HEK293 (cell line): ENCODE measurements around the gene ABHD3.

ENCODE experiments used
- CTCF ChIA-PET: fragments of 350-600 bp; formaldehyde crosslinking; extraction: SDS; loops from one replicate; lab custom pipeline; 2021; ENCODE audit warnings: antibody characterized with exemption; lab: Yijun Ruan, JAX
- POLR2A ChIA-PET: fragments of 300-600 bp; formaldehyde crosslinking; extraction: SDS; loops from one replicate; lab custom pipeline; 2020; ENCODE audit warnings: antibody characterized with exemption, inconsistent platforms; lab: Yijun Ruan, JAX
- H3K27ac ChIP-seq: fragments of 200-500 bp; sonication (Bioruptor generic); 2 replicates; pipeline ENCODE4 v1.5.1; 2014; ENCODE audit warnings: low read depth, low read length, control low read depth, inconsistent platforms; ENCODE audit errors: extremely low read depth
- H3K36me3 ChIP-seq, 2 experiments: fragments of 200-500 bp in 1 of 2; sonication (Bioruptor generic) in 1 of 2; 1 replicate in 1 of 2; 2 replicates in 1 of 2; pipeline ENCODE4 v1.5.1; 2014 to 2017; ENCODE audit warnings: inconsistent platforms in 2 of 2, low read length in 2 of 2; ENCODE audit not compliant: control insufficient read depth in 2 of 2, insufficient read depth in 1 of 2
- H3K4me1 ChIP-seq: fragments of 200-500 bp; sonication (Bioruptor generic); 2 replicates; pipeline ENCODE4 v1.5.1; 2014; ENCODE audit warnings: mild to moderate bottlenecking, low read length, inconsistent platforms; ENCODE audit not compliant: control insufficient read depth, insufficient read depth
- H3K4me3 ChIP-seq: 2 replicates; pipeline ENCODE4 v1.5.1; 2011; ENCODE audit warnings: low read depth, mild to moderate bottlenecking, control low read depth, low read length, moderate library complexity
- H3K9me3 ChIP-seq: fragments of 200-500 bp; sonication (Bioruptor generic); 2 replicates; pipeline ENCODE4 v1.5.1; 2014; ENCODE audit warnings: low read depth, low read length, inconsistent platforms; ENCODE audit not compliant: control insufficient read depth, insufficient read depth
- BCL11A ChIP-seq: fragments of 450-650 bp; formaldehyde crosslinking; IDR thresholded peaks from 2 replicates; pipeline ENCODE4 v1.5.1; 2016; ENCODE audit warnings: low read depth, missing biosample characterization, missing genetic modification characterization
- KLF7 ChIP-seq: fragments of 450-650 bp; formaldehyde crosslinking; IDR thresholded peaks from 2 replicates; pipeline ENCODE4 v1.5.1; 2016; ENCODE audit warnings: missing biosample characterization, missing genetic modification characterization, borderline replicate concordance
- ZBTB1 ChIP-seq: fragments of 450-650 bp; formaldehyde crosslinking; IDR thresholded peaks from 2 replicates; pipeline ENCODE4 v1.5.1; 2016; ENCODE audit warnings: missing biosample characterization, missing genetic modification characterization
- ZFHX2 ChIP-seq: fragments of 450-650 bp; formaldehyde crosslinking; conservative IDR thresholded peaks from 2 replicates; pipeline ENCODE4 v1.5.1; 2016; ENCODE audit warnings: missing biosample characterization, missing genetic modification characterization
- ZNF146 ChIP-seq: fragments of 450-650 bp; formaldehyde crosslinking; IDR thresholded peaks from 2 replicates; pipeline ENCODE4 v1.5.1; 2016; ENCODE audit warnings: missing biosample characterization, missing genetic modification characterization
- ZNF18 ChIP-seq: fragments of 450-650 bp; formaldehyde crosslinking; IDR thresholded peaks from 2 replicates; pipeline ENCODE4 v1.5.1; 2016; ENCODE audit warnings: missing biosample characterization, missing genetic modification characterization
- ZNF184 ChIP-seq: fragments of 450-650 bp; IDR thresholded peaks from 2 replicates; pipeline ENCODE4 v1.5.1; 2018; ENCODE audit warnings: missing biosample characterization, mild to moderate bottlenecking, missing genetic modification characterization
- ZNF248 ChIP-seq: fragments of 450-650 bp; formaldehyde crosslinking; IDR thresholded peaks from 2 replicates; pipeline ENCODE4 v1.5.1; 2017; ENCODE audit warnings: missing biosample characterization, missing genetic modification characterization
- ZNF311 ChIP-seq: fragments of 450-650 bp; formaldehyde crosslinking; IDR thresholded peaks from 2 replicates; pipeline ENCODE4 v1.5.1; 2017; ENCODE audit warnings: missing biosample characterization, missing genetic modification characterization, borderline replicate concordance
- ZNF341 ChIP-seq: fragments of 450-650 bp; formaldehyde crosslinking; IDR thresholded peaks from 2 replicates; pipeline ENCODE4; 2016; ENCODE audit warnings: low read depth, missing biosample characterization, missing genetic modification characterization
- ZNF529 ChIP-seq: fragments of 450-650 bp; formaldehyde crosslinking; IDR thresholded peaks from 2 replicates; pipeline ENCODE4 v1.5.1; 2017; ENCODE audit warnings: missing genetic modification characterization, missing biosample characterization; ENCODE audit not compliant: insufficient replicate concordance
- ZNF558 ChIP-seq: fragments of 450-650 bp; formaldehyde crosslinking; IDR thresholded peaks from 2 replicates; pipeline ENCODE4 v1.5.1; 2016; ENCODE audit warnings: missing biosample characterization, missing genetic modification characterization
- ZNF677 ChIP-seq: fragments of 450-650 bp; IDR thresholded peaks from 2 replicates; pipeline ENCODE4 v1.5.0; 2018; ENCODE audit warnings: missing biosample characterization, mild to moderate bottlenecking, missing genetic modification characterization, moderate library complexity
- ZNF701 ChIP-seq: fragments of 450-650 bp; formaldehyde crosslinking; IDR thresholded peaks from 2 replicates; pipeline ENCODE4 v1.5.1; 2016; ENCODE audit warnings: missing biosample characterization, missing genetic modification characterization
- ZSCAN16 ChIP-seq: fragments of 450-650 bp; formaldehyde crosslinking; IDR thresholded peaks from 2 replicates; pipeline ENCODE4 v1.5.1; 2016; ENCODE audit warnings: missing biosample characterization, missing genetic modification characterization
- ZSCAN5A ChIP-seq: fragments of 450-650 bp; formaldehyde crosslinking; IDR thresholded peaks from 2 replicates; pipeline ENCODE4 v1.5.1; 2016; ENCODE audit warnings: missing biosample characterization, missing genetic modification characterization
- TF ChIP-seq, protein P1 (sequence below): fragments of 450-650 bp; formaldehyde crosslinking; IDR thresholded peaks from 2 replicates; pipeline ENCODE4 v1.5.1; 2016; ENCODE audit warnings: missing biosample characterization, missing genetic modification characterization, borderline replicate concordance

ABHD3 gene

DNA sequence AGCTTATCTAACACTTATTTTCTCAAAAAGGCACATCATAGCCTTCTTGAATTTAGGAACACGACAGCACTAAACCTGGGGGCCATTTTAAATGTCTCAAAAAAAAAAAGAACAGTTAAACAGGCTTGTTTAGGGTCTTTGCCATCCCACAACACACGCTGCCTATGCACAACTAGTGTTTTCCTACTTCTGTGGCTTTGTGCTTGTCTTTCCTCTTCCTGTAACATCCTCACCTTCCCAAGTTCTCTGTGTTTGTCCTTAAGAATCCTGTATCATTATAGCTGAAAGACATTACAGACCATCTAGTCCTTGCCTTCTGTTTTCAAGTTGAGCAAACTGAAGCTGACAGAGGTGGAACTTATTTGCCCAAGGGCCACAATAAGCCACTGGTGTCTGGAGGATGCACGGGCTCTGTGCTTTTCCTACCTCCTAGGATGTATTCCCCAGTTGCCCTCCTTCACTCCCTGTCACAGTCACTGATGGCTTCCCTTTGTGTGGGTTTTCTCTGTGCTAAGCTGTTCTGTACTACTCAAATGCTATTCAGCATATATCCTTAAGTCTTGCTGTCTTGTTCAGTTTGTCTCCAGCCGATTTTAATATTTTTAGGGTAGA is 69.9 kb downstream of the ABHD3 start:
- H3K4me3 ChIP-seq = no peak overlapping the region
- TF ChIP-seq ZNF248 (tag by site-specific recombination) = no peak
- no peak for TF ChIP-seq ZNF701 (tag by site-specific recombination)
- TF ChIP-seq ZNF558 = no peak
- no peak for TF ChIP-seq ZSCAN16 (tag by site-specific recombination)
- no peak for TF ChIP-seq ZBTB1 (tag by site-specific recombination)
- TF ChIP-seq ZNF677 (tag by site-specific recombination) = no peak
- TF ChIP-seq BCL11A (tag by site-specific recombination) = no peak
- no peak for TF ChIP-seq ZNF18 (tag by site-specific recombination)
- no peak for TF ChIP-seq ZNF311 (tag by site-specific recombination)
- no peak for TF ChIP-seq ZSCAN5A (tag by site-specific recombination)
- no peak for TF ChIP-seq ZNF146
- no peak for TF ChIP-seq ZNF529 (tag by site-specific recombination)
- TF ChIP-seq ZFHX2 (tag by site-specific recombination) = no peak
- TF ChIP-seq KLF7 (tag by site-specific recombination) = no peak
- no peak for TF ChIP-seq ZNF184 (tag by site-specific recombination)
- no peak for TF ChIP-seq ZNF341
- TF ChIP-seq, protein P1, sequence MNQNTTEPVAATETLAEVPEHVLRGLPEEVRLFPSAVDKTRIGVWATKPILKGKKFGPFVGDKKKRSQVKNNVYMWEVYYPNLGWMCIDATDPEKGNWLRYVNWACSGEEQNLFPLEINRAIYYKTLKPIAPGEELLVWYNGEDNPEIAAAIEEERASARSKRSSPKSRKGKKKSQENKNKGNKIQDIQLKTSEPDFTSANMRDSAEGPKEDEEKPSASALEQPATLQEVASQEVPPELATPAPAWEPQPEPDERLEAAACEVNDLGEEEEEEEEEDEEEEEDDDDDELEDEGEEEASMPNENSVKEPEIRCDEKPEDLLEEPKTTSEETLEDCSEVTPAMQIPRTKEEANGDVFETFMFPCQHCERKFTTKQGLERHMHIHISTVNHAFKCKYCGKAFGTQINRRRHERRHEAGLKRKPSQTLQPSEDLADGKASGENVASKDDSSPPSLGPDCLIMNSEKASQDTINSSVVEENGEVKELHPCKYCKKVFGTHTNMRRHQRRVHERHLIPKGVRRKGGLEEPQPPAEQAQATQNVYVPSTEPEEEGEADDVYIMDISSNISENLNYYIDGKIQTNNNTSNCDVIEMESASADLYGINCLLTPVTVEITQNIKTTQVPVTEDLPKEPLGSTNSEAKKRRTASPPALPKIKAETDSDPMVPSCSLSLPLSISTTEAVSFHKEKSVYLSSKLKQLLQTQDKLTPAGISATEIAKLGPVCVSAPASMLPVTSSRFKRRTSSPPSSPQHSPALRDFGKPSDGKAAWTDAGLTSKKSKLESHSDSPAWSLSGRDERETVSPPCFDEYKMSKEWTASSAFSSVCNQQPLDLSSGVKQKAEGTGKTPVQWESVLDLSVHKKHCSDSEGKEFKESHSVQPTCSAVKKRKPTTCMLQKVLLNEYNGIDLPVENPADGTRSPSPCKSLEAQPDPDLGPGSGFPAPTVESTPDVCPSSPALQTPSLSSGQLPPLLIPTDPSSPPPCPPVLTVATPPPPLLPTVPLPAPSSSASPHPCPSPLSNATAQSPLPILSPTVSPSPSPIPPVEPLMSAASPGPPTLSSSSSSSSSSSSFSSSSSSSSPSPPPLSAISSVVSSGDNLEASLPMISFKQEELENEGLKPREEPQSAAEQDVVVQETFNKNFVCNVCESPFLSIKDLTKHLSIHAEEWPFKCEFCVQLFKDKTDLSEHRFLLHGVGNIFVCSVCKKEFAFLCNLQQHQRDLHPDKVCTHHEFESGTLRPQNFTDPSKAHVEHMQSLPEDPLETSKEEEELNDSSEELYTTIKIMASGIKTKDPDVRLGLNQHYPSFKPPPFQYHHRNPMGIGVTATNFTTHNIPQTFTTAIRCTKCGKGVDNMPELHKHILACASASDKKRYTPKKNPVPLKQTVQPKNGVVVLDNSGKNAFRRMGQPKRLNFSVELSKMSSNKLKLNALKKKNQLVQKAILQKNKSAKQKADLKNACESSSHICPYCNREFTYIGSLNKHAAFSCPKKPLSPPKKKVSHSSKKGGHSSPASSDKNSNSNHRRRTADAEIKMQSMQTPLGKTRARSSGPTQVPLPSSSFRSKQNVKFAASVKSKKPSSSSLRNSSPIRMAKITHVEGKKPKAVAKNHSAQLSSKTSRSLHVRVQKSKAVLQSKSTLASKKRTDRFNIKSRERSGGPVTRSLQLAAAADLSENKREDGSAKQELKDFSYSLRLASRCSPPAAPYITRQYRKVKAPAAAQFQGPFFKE (tag by site-specific recombination) = no peak
- TF ChIP-seq, all 188 proteins: peak for 0
- H3K36me3 ChIP-seq = peaks cover 29 to 44% of the 10 kb centered on the region in 2 experiments
- no peaks in the 10 kb centered on the region for H3K9me3 ChIP-seq
- ChIA-PET POLR2A (interaction anchor here (0.6 kb wide), 1 partner anchor 523 kb away, joined by 6 read pairs; no protein-coding TSS in a partner anchor), CTCF (interaction anchor here (0.5 to 0.7 kb wide), 6 partner anchors 18 to 456 kb away, joined by 3 to 4 read pairs (median 3); no protein-coding TSS in a partner anchor)
- no peaks in the 10 kb centered on the region for H3K4me1 ChIP-seq
- no peak overlapping the region for H3K27ac ChIP-seq
